GM13976 (cell line): ENCODE measurements around the gene ZNF618.

ENCODE experiments used
- DNase-seq: peaks from one replicate; pipeline ENCODE4 v3.0.0; 2012; ENCODE audit warnings: low spot score
- in situ Hi-C: fragments of 300-500 bp; cut with MboI; formaldehyde crosslinking; loops from one replicate; pipeline ENCODE4 v1.12.0; 2022; ENCODE audit warnings: low sequenced_read_pairs, mixed read lengths, inconsistent platforms; ENCODE audit not compliant: unreplicated experiment
- TF ChIP-seq, protein P1 (sequence below): IDR thresholded peaks from 2 replicates; pipeline ENCODE4 v1.5.1; 2012; ENCODE audit warnings: borderline replicate concordance, mild to moderate bottlenecking; ENCODE audit not compliant: insufficient read depth; ENCODE audit errors: extremely low read depth, missing control alignments, control extremely low read depth

The ZNF618 gene

DNA sequence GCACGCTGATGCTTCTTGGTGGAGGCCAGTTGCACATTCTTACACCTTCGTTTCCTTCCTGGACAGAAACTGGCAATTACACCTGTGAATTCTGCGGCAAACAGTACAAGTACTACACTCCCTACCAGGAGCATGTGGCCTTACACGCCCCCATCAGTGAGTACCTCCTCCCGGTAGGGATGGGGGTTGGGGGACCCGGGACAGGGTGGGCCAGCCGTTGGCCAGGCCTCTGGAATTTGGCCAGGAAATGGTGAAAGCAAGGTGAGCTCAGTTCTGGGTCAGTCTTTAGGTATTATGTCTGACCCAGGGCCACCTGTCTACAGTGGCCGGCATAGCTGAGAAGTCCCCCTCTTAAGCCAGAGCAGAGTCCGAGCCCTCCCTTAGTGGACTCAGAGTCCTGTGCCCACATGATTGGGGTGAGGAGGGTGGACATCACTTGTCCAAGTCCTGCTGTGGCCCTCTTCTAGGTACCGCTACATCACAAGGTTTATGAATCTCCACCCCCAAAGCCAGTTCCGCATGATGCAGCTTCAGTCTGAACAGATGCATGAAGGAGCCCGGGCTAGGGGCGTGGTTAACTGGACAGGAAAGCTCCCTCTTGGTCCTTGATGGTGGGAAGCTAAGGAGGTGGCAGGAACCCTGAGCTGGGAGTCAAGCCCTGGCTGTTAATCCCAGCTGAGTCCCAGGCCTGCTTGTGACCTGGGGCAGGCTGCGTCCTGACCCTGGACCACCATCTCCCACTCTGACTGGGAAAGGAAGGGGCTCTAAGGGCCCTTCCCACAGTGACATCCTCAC, 140.7 kb downstream of the ZNF618 start:
- TF ChIP-seq, protein P1, sequence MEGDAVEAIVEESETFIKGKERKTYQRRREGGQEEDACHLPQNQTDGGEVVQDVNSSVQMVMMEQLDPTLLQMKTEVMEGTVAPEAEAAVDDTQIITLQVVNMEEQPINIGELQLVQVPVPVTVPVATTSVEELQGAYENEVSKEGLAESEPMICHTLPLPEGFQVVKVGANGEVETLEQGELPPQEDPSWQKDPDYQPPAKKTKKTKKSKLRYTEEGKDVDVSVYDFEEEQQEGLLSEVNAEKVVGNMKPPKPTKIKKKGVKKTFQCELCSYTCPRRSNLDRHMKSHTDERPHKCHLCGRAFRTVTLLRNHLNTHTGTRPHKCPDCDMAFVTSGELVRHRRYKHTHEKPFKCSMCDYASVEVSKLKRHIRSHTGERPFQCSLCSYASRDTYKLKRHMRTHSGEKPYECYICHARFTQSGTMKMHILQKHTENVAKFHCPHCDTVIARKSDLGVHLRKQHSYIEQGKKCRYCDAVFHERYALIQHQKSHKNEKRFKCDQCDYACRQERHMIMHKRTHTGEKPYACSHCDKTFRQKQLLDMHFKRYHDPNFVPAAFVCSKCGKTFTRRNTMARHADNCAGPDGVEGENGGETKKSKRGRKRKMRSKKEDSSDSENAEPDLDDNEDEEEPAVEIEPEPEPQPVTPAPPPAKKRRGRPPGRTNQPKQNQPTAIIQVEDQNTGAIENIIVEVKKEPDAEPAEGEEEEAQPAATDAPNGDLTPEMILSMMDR, result no peak
- DNase-seq, result no peak
- in situ Hi-C loops, result no loop called here

DNA sequence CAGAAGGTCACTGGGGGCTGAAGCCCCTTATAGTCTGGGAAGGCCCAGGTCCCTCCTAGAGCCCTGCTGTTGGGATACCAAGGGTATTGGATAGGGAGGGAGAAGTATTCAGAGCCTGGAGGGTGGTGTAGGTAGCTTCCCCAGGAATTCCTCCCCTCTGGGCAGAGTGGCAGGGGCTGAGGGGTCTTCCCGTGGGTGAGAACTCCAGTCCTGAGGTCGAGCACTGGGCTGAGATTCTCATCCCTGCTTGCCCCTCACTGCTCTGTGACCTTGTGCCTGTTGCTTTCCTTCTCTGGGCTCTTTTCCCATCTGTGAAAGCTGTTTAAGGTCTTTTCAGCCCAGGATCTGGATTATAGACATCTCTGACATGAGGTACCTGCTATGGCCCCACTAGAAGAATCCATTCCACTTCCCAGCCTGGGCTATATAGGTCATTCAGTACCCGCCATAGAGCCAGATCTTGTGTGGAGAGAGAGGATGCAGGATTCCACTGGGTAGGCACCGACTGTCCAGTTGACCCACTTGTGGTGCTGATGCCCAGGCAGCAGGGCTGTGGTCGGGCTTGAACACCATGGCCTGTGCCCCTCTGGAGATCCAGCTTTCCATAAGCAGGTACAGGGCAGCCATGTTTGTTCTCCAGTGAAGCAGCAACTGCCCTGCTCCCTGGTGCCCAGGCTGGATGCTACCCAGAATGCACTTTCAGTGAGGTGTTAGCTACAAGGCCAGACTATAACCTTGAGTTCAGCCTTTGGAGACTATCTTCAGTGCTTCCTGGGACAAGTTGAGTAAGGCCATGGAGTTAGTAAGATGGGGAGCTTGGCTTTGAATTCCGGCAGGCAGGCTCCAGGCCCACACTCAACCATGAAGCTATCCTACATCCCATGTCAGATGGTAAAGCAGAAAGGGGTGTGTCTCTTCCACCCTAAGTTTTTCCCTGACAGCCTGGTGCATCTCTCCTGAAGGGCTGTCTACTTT, 141.9 kb downstream of the ZNF618 start:
- TF ChIP-seq, protein P1, result no peak
- no peak for DNase-seq
- in situ Hi-C loops, result no loop called here

DNA sequence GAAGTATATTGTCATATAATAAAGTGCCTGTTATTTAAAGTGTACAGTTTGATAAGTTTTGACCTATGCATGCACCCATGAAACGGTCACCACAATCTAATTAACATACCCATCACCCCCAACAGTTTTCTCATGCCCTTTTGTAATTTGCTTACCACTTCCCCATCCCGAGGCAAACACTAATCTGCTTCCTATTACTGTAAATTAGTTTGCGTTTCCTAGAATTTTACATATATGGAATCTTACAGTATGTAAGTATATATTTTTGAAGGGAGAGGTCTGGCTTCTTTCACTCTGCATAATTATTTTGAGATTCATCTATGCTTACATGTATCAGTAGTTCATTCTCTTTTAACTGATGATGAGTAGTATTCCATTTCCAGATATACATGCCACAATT, 145.5 kb downstream of the ZNF618 start:
- no peak for DNase-seq
- TF ChIP-seq, protein P1, result no peak
- in situ Hi-C loops, result no loop called here

DNA sequence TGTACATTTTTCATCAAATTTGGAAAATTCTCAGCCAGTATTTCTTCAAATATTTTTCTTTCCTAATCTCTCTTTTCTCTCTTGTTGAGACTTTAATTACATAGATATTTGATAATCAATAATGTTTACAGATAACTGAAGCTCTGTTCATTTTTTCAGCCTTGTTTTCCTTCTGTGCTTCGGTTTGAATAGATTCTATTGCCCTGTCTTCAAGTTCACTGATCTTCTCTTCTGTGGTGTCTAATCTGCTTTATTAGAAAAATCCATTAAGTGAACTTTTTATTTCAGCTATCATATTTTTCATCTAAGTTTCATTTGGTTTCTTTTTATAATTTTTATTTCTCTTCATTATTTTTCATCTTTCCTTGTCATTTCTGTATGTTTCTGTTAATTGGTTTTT, 147.9 kb downstream of the ZNF618 start:
- TF ChIP-seq, protein P1, result no peak
- in situ Hi-C loops, result no loop called here
- DNase-seq, result no peak

DNA sequence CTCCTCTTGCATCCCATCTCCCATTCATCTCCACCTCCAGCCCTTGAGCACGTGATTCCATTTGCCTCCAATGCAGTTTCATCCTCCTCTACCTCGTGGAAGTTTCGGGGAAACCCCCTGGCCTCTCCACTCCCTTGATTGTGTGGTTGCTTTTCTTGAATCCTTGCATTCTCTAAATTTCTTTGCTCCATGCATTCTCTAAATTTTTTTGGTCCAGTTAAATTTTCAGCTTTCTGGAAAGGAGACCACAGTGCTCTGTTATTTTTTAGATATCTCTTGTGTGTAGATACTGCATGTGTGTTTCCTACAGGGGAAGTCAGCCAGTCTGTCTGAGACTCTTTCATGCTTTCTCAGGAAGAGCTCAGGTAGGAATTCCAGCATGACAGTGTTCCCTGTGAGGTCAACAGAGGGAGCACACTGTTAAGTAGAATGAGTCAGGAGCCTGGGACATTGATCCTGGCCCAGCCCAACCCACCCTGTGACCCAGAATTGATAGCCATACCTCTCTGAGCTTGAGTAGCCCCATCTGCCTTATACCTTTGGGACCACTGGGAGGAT, 149.2 kb downstream of the ZNF618 start:
- in situ Hi-C loops, result no loop called here
- TF ChIP-seq, protein P1, result no peak
- DNase-seq, result no peak

DNA sequence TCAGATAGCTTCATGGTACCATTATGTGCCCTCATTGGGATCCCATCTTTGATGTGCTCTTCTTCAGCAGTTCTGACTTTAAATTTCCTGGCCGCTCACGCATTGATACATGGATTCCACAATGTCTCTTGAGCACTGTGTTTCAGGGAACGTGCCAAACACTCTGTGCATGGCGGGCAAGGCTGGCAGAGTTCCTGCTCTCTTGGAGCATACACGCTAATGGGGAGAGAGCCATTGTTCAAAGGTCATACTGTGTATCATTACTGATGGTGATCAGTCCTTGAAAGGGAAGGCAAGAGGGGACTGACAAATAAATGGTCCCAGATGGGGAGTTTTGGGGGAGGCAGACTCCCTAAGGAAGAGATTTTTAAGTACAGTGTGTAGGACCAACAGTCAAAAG, 149.7 kb downstream of the ZNF618 start:
- in situ Hi-C loops, result no loop called here
- TF ChIP-seq, protein P1, result no peak
- no peak for DNase-seq
